NCI-H2196 treated with DMSO at 0.1 percent for 48 hours (cell line): Measurements from ENCODE around the gene GALNT10.

Experiments
- DNase-seq: peaks from one replicate; lab custom pipeline; 2025; ENCODE audit not compliant: unreplicated experiment; lab: John Stamatoyannopoulos, UW

Gene GALNT10

GRCh38 chr5:154401355-154401754 is 210.8 kb downstream of the GALNT10 start:
- no peak for DNase-seq

GRCh38 chr5:154401931-154402330 is 211.4 kb downstream of the GALNT10 start:
- DNase-seq: no peak

- DNase-seq: no peak
Observed at GRCh38 chr5:154402611-154403010, 212.1 kb downstream of the GALNT10 start.

GRCh38 chr5:154403234-154403633 is 212.7 kb downstream of the GALNT10 start:
- no peak for DNase-seq

GRCh38 chr5:154403776-154404387 is 213.3 kb downstream of the GALNT10 start:
- DNase-seq: no peak

- DNase-seq: peak; percentile 49
Observed at GRCh38 chr5:154405078-154405792, 214.7 kb downstream of the GALNT10 start.

GRCh38 chr5:154406231-154406630 is 215.7 kb downstream of the GALNT10 start:
- DNase-seq: no peak

- DNase-seq: no peak
Observed at GRCh38 chr5:154406826-154407225, 216.3 kb downstream of the GALNT10 start.

GRCh38 chr5:154408811-154409210 is 218.3 kb downstream of the GALNT10 start:
- DNase-seq: no peak

GRCh38 chr5:154409230-154409840 is 218.8 kb downstream of the GALNT10 start:
- DNase-seq: no peak

GRCh38 chr5:154410008-154410407 is 219.5 kb downstream of the GALNT10 start:
- DNase-seq: no peak

- no peak for DNase-seq
Observed at GRCh38 chr5:154410786-154411185, 220.3 kb downstream of the GALNT10 start.

GRCh38 chr5:154411338-154411737 is 220.8 kb downstream of the GALNT10 start:
- DNase-seq: no peak

- no peak for DNase-seq
Observed at GRCh38 chr5:154412316-154412715, 221.8 kb downstream of the GALNT10 start.

GRCh38 chr5:154412925-154413324 is 222.4 kb downstream of the GALNT10 start:
- DNase-seq: no peak

GRCh38 chr5:154415114-154415513 is 224.6 kb downstream of the GALNT10 start:
- DNase-seq: no peak

GRCh38 chr5:154418344-154418820 is 227.8 kb downstream of the GALNT10 start:
- no peak for DNase-seq

GRCh38 chr5:154419236-154419635 is 228.7 kb downstream of the GALNT10 start:
- no peak for DNase-seq

- no peak for DNase-seq
Observed at GRCh38 chr5:154421868-154422267, 231.3 kb downstream of the GALNT10 start.

- DNase-seq: no peak
Observed at GRCh38 chr5:154422298-154422697, 231.8 kb downstream of the GALNT10 start.

GRCh38 chr5:154428208-154428607 is 237.7 kb downstream of the GALNT10 start:
- no peak for DNase-seq

- no peak for DNase-seq
Observed at GRCh38 chr5:154429341-154429740, 238.8 kb downstream of the GALNT10 start.
